Suppressor macrophage treated with lipopolysaccharide for 4 hours (primary cell): ENCODE data around the gene DNAJC2.
"Not testable (repeated sequence)": the region's sequence is repeated elsewhere in the genome, so short reads cannot be mapped to it uniquely, and the experiment has no call there.

Experiments
- DNase-seq: peaks from one replicate; pipeline ENCODE4 v3.0.0-alpha.2; 2020

Gene DNAJC2

GRCh38 chr7:103264054-103264453 lies 80.5 kb downstream of the DNAJC2 start:
- not testable (repeated sequence) for DNase-seq
